GM23338 (cell line): ENCODE results near the gene NPHS1. TPM values are rescaled to one million over a fixed set of nuclear protein-coding genes. Genes with fewer than 3 reads are reported as not detected.

Source experiments
- ATAC-seq: fragments of 200-7000 bp; cut with Tn5 transposase; 3 replicates; pipeline ENCODE4 v1.9.1; 2020
- DNase-seq: peaks from one replicate; pipeline ENCODE4 v3.0.0-alpha.2; 2015; ENCODE audit warnings: low spot score
- H2AFZ ChIP-seq: fragments of 200-600 bp; sonication (generic); 2 replicates; pipeline ENCODE4 v1.8.0; 2016; ENCODE audit warnings: antibody characterized with exemption, mild to moderate bottlenecking, moderate library complexity
- H3F3A ChIP-seq: fragments of 200-600 bp; sonication (generic); replicated peaks from 2 replicates; pipeline ENCODE4 v1.8.0; 2017; ENCODE audit warnings: antibody characterized with exemption, mixed run types, low read depth
- H3K27ac ChIP-seq: fragments of 200-600 bp; sonication (generic); 2 replicates; pipeline ENCODE4 v1.6.1; 2016; ENCODE audit warnings: low read depth
- H3K27me3 ChIP-seq: fragments of 200-600 bp; sonication (generic); 2 replicates; pipeline ENCODE4 v1.8.0; 2016; ENCODE audit warnings: mild to moderate bottlenecking, mixed run types, moderate library complexity; ENCODE audit not compliant: insufficient read depth
- H3K36me3 ChIP-seq: fragments of 200-600 bp; sonication (generic); 2 replicates; pipeline ENCODE4 v1.8.0; 2016; ENCODE audit warnings: mild to moderate bottlenecking; ENCODE audit not compliant: insufficient read depth
- H3K4me1 ChIP-seq: fragments of 200-600 bp; sonication (generic); 2 replicates; pipeline ENCODE4 v1.8.0; 2016; ENCODE audit warnings: mild to moderate bottlenecking, moderate library complexity; ENCODE audit not compliant: insufficient read depth
- H3K4me2 ChIP-seq: fragments of 200-600 bp; sonication (generic); 2 replicates; pipeline ENCODE4 v1.7.1; 2017; ENCODE audit warnings: mixed run types
- H3K4me3 ChIP-seq: fragments of 200-600 bp; sonication (generic); 2 replicates; pipeline ENCODE4 v1.6.1; 2016; ENCODE audit warnings: mixed run types
- H3K79me2 ChIP-seq: fragments of 200-600 bp; sonication (generic); replicated peaks from 2 replicates; pipeline ENCODE4 v1.8.0; 2017; ENCODE audit warnings: mild to moderate bottlenecking; ENCODE audit not compliant: insufficient read depth
- H3K9me2 ChIP-seq: fragments of 200-600 bp; sonication (generic); 2 replicates; pipeline ENCODE4 v1.8.0; 2017; ENCODE audit not compliant: insufficient read depth
- H4K20me1 ChIP-seq: fragments of 200-600 bp; sonication (generic); replicated peaks from 2 replicates; pipeline ENCODE4 v1.8.0; 2017; ENCODE audit warnings: mild to moderate bottlenecking; ENCODE audit not compliant: insufficient read depth
- H3K27ac Mint-ChIP-seq: 2 replicates; pipeline ENCODE4 v1.8.0; 2020; ENCODE audit warnings: inconsistent platforms, mild to moderate bottlenecking, moderate library complexity, mixed read lengths
- H3K27me3 Mint-ChIP-seq: 3 replicates; pipeline ENCODE4 v1.8.0; 2022; ENCODE audit warnings: low read depth, mild to moderate bottlenecking, moderate library complexity, mixed read lengths, inconsistent platforms; ENCODE audit not compliant: insufficient read depth, poor library complexity
- H3K36me3 Mint-ChIP-seq: 3 replicates; pipeline ENCODE4 v1.8.0; 2021; ENCODE audit warnings: low read depth, mild to moderate bottlenecking, inconsistent platforms, moderate library complexity, mixed read lengths
- H3K4me1 Mint-ChIP-seq: 3 replicates; pipeline ENCODE4 v1.8.0; 2020; ENCODE audit warnings: mild to moderate bottlenecking, inconsistent platforms, mixed read lengths
- H3K4me3 Mint-ChIP-seq: 3 replicates; pipeline ENCODE4 v1.8.0; 2021; ENCODE audit warnings: moderate library complexity, mild to moderate bottlenecking, inconsistent platforms, mixed read lengths
- H3K9me3 Mint-ChIP-seq: 3 replicates; pipeline ENCODE4 v1.8.0; 2020; ENCODE audit warnings: moderate library complexity, mild to moderate bottlenecking, inconsistent platforms, mixed read lengths
- EZH2 ChIP-seq: fragments of 200-600 bp; sonication (generic); IDR thresholded peaks from one replicate; pipeline ENCODE4 v1.8.0; 2017; ENCODE audit warnings: antibody characterized with exemption, mild to moderate bottlenecking, low read depth; ENCODE audit not compliant: unreplicated experiment
- EZH2phosphoT487 ChIP-seq: fragments of 200-600 bp; sonication (generic); IDR thresholded peaks from one replicate; pipeline ENCODE4 v1.8.1; 2018; ENCODE audit warnings: antibody characterized with exemption; ENCODE audit not compliant: unreplicated experiment
- NANOG ChIP-seq: IDR thresholded peaks from 2 replicates; pipeline ENCODE4 v1.6.1; 2016; ENCODE audit warnings: antibody characterized with exemption, borderline replicate concordance
- POLR2AphosphoS5 ChIP-seq: IDR thresholded peaks from 2 replicates; pipeline ENCODE4 v1.6.1; 2016; ENCODE audit warnings: antibody characterized with exemption, low read depth
- REST ChIP-seq: IDR thresholded peaks from one replicate; pipeline ENCODE4 v1.6.1; 2018; ENCODE audit warnings: antibody characterized with exemption; ENCODE audit not compliant: unreplicated experiment
- STAT1 ChIP-seq: IDR thresholded peaks from one replicate; pipeline ENCODE4 v1.6.1; 2016; ENCODE audit warnings: antibody characterized with exemption; ENCODE audit not compliant: unreplicated experiment
- ZNF331 ChIP-seq: fragments of 250-450 bp; sonication (Bioruptor Pico); IDR thresholded peaks from 2 replicates; pipeline ENCODE4 v1.5.0; 2020; ENCODE audit warnings: low read depth, mild to moderate bottlenecking, moderate library complexity
- ZNF462 ChIP-seq: fragments of 250-450 bp; sonication (Bioruptor Pico); IDR thresholded peaks from 2 replicates; pipeline ENCODE4 v1.5.0; 2020; ENCODE audit warnings: mild to moderate bottlenecking, moderate library complexity
- polyA plus RNA-seq: library from polyadenylated mRNA; unstranded; fragments of >200 nt; fragmentation: Nextera tagmentation; extraction: Ambion mirVana; gene quantifications from 2 replicates; pipeline ENCODE4 v1.2.1, GENCODE V29; 2016
- total RNA-seq: library from RNA; depleted of rRNA; stranded (reverse); fragments of >200 nt; shearing (Covaris generic); gene quantifications from 2 replicates; pipeline ENCODE4 v1.2.3, GENCODE V29; 2014

NPHS1 gene
- total and polyA plus RNA-seq, 2 experiments from 2014 or later: 1.0 to 1.3 TPM

- peak overlapping the region; percentile 96 for H3K4me2 ChIP-seq
Observed at GRCh38 chr19:35785339-35785627, 67.0 kb downstream of the NPHS1 start.

More at GRCh38 chr19:35785339-35785627, 67.0 kb downstream of the NPHS1 start:
- peak overlapping the region; percentile 77 for H3K4me3 ChIP-seq
- peaks cover 34% of the 10 kb centered on the region for H3K4me1 Mint-ChIP-seq
- no peaks in the 10 kb centered on the region for H3K9me2 ChIP-seq
- no peak overlapping the region for H3K27ac Mint-ChIP-seq
- ATAC-seq: peak; percentile 8
- TF ChIP-seq STAT1 (no peak), ZNF462 (CRISPR knock-in tag) (no peak), POLR2AphosphoS5 (no peak), REST (no peak), EZH2 (no peak), EZH2phosphoT487 (no peak), NANOG (no peak), ZNF331 (CRISPR knock-in tag) (no peak)
- H3K36me3 Mint-ChIP-seq: peaks cover 6% of the 10 kb centered on the region; the same call in 1 of the 3 replicates
- H4K20me1 ChIP-seq: no peaks in the 10 kb centered on the region
- H3K9me3 Mint-ChIP-seq: no peaks in the 10 kb centered on the region
- peaks cover 28% of the 10 kb centered on the region for H3K27me3 Mint-ChIP-seq
- no peak overlapping the region; the same call in 1 of the 2 replicates for H2AFZ ChIP-seq
- 0 out of 2 replicates have a peak, but pooled peaks cover 7% of the 10 kb centered on the region for H3F3A ChIP-seq
- no peaks in the 10 kb centered on the region for H3K79me2 ChIP-seq
- no peaks in the 10 kb centered on the region for H3K36me3 ChIP-seq
- H3K4me3 Mint-ChIP-seq: peak overlapping the region; percentile 59
- no peaks in the 10 kb centered on the region for H3K27me3 ChIP-seq
- DNase-seq: no peak
- H3K27ac ChIP-seq: no peak overlapping the region
- H3K4me1 ChIP-seq: peaks cover 12% of the 10 kb centered on the region
